Tibial nerve (tissue), 3 donors: ENCODE data around the gene DBI.

ENCODE experiments used
- POLR2A ChIP-seq, 2 donors: fragments of 450-650 bp; IDR thresholded peaks; one replicate each; pipeline ENCODE4 v1.6.1; 2017; ENCODE audit warnings: antibody characterized with exemption in 2 of 2, mild to moderate bottlenecking in 2 of 2, moderate library complexity in 2 of 2
- TF ChIP-seq, protein P1 (sequence below), 5 experiments: fragments of 200-600 bp in 3 of 5; fragments of 450-650 bp in 2 of 5; sonication (generic) in 3 of 5; IDR thresholded peaks; one replicate each; pipeline ENCODE4 v1.5.1; 2016 to 2019; ENCODE audit warnings: antibody characterized with exemption in 5 of 5, mild to moderate bottlenecking in 3 of 5, moderate library complexity in 2 of 5

DNA sequence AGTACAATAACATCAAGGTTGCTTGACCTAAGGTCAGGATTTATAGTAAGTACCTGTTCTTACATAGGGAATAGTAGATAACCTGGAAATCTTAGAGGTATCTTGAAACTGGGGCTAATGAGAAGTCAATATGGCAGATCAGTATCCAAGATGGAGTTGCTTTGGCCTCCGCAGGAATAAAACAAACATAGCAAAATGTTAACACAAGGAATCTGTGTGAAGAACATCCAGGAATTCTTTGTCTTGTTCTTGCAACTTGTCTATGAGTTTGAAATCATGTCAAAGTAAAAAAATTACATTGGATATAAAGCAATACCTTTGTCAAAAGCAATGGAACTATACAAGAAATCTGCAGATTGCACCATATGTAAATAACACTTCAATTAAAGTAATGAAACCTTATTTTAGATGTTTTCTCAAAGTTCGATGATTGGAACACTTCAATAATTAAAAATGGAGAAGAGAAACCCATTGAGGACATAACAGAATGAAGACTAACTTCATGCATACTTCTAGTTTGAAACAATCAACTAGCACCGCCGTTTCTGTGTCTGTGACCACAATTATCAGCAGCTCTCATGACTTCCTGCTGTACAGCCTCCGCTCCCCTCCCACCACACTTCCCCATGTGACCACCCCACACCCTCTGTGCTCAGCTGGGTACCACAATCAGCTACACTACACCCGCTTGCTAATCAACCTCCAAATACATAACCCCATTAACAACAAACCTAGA is 27.8 kb upstream of the DBI start:
- TF ChIP-seq, protein P1, sequence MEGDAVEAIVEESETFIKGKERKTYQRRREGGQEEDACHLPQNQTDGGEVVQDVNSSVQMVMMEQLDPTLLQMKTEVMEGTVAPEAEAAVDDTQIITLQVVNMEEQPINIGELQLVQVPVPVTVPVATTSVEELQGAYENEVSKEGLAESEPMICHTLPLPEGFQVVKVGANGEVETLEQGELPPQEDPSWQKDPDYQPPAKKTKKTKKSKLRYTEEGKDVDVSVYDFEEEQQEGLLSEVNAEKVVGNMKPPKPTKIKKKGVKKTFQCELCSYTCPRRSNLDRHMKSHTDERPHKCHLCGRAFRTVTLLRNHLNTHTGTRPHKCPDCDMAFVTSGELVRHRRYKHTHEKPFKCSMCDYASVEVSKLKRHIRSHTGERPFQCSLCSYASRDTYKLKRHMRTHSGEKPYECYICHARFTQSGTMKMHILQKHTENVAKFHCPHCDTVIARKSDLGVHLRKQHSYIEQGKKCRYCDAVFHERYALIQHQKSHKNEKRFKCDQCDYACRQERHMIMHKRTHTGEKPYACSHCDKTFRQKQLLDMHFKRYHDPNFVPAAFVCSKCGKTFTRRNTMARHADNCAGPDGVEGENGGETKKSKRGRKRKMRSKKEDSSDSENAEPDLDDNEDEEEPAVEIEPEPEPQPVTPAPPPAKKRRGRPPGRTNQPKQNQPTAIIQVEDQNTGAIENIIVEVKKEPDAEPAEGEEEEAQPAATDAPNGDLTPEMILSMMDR (IDR thresholded peaks at IDR 0.05) = no peak
- TF ChIP-seq POLR2A (IDR thresholded peaks at IDR 0.05) = no peak
